SK-N-SH (cell line): Measurements from ENCODE around the gene NPAS3. TPM values are rescaled to one million over a fixed set of nuclear protein-coding genes. Genes with fewer than 3 reads are reported as not detected.

Experiments used
- CTCF ChIA-PET: fragments of 300-600, 350-600 bp; formaldehyde crosslinking; extraction: SDS; loops from one replicate; lab custom pipeline; 2021; lab: Yijun Ruan, JAX
- POLR2A ChIA-PET: fragments of 350-600 bp; sonication (Branson Sonifier 250); formaldehyde crosslinking; extraction: SDS; loops from one replicate; lab custom pipeline; 2020; ENCODE audit warnings: antibody characterized with exemption, inconsistent platforms; lab: Yijun Ruan, JAX
- DNase-seq: peaks from one replicate; pipeline ENCODE4 v3.0.0; 2012
- H2AFZ ChIP-seq: fragments of 200-600 bp; sonication (generic); 2 replicates; pipeline ENCODE4 v1.8.1; 2016; ENCODE audit warnings: antibody characterized with exemption, mild to moderate bottlenecking, low read depth
- H3F3A ChIP-seq: fragments of 200-600 bp; sonication (generic); replicated peaks from 2 replicates; pipeline ENCODE3; 2016; ENCODE audit warnings: antibody characterized with exemption, mild to moderate bottlenecking; ENCODE audit not compliant: insufficient read depth
- H3K27ac ChIP-seq, 2 experiments: fragments of 200-500 bp in 1 of 2; fragments of 200-600 bp in 1 of 2; sonication (Bioruptor generic) in 1 of 2; sonication (generic), shearing (Covaris generic) in 1 of 2; 2 replicates each; pipeline versions ENCODE4 v1.5.1 to v1.6.1; 2014 to 2016; ENCODE audit warnings: low read depth in 2 of 2, inconsistent platforms in 1 of 2, low read length in 1 of 2, mild to moderate bottlenecking in 1 of 2, mixed read lengths in 1 of 2
- H3K27me3 ChIP-seq: fragments of 200-600 bp; sonication (generic), shearing (Covaris generic); 2 replicates; pipeline ENCODE4 v1.6.1; 2016; ENCODE audit warnings: mixed run types; ENCODE audit not compliant: insufficient read depth
- H3K36me3 ChIP-seq, 2 experiments: fragments of 200-500 bp in 1 of 2; fragments of 200-600 bp in 1 of 2; sonication (Bioruptor generic) in 1 of 2; sonication (generic) in 1 of 2; replicated peaks in 1 of 2; 2 replicates each; pipeline versions ENCODE3 to v1.5.1; 2014 to 2016; ENCODE audit warnings: low read length in 1 of 2, mild to moderate bottlenecking in 1 of 2; ENCODE audit not compliant: insufficient read depth in 2 of 2, control insufficient read depth in 1 of 2
- H3K4me1 ChIP-seq, 2 experiments: fragments of 200-500 bp in 1 of 2; fragments of 200-600 bp in 1 of 2; sonication (Bioruptor generic) in 1 of 2; sonication (generic), shearing (Covaris generic) in 1 of 2; 2 replicates each; pipeline versions ENCODE4 v1.5.1 to v1.6.1; 2014 to 2016; ENCODE audit warnings: low read depth in 1 of 2, low read length in 1 of 2, mixed run types in 1 of 2; ENCODE audit not compliant: insufficient read depth in 2 of 2, control insufficient read depth in 1 of 2
- H3K4me2 ChIP-seq: fragments of 200-600 bp; sonication (generic), shearing (Covaris generic); 2 replicates; pipeline ENCODE4 v1.6.1; 2017; ENCODE audit warnings: mixed run types
- H3K4me3 ChIP-seq, 2 experiments: fragments of 200-500 bp in 1 of 2; fragments of 200-600 bp in 1 of 2; sonication (Bioruptor generic) in 1 of 2; sonication (generic), shearing (Covaris generic) in 1 of 2; 2 replicates each; pipeline versions ENCODE4 v1.5.1 to v1.8.1; 2014 to 2016; ENCODE audit warnings: low read depth in 2 of 2, inconsistent platforms in 1 of 2, low read length in 1 of 2, mild to moderate bottlenecking in 1 of 2, mixed read lengths in 1 of 2, moderate library complexity in 1 of 2
- H3K79me2 ChIP-seq: fragments of 200-600 bp; sonication (generic); 2 replicates; pipeline ENCODE4 v1.8.1; 2017; ENCODE audit warnings: mild to moderate bottlenecking; ENCODE audit not compliant: insufficient read depth
- H3K9ac ChIP-seq: fragments of 200-600 bp; sonication (generic); 2 replicates; pipeline ENCODE4 v1.6.1; 2017; ENCODE audit warnings: mixed run types
- H3K9me2 ChIP-seq: fragments of 200-600 bp; sonication (generic); 2 replicates; pipeline ENCODE4 v1.6.1; 2017; ENCODE audit warnings: mixed run types
- H3K9me3 ChIP-seq: fragments of 200-600 bp; sonication (generic); 2 replicates; pipeline ENCODE4 v1.6.1; 2017; ENCODE audit warnings: mixed run types, mild to moderate bottlenecking, moderate library complexity
- H4K20me1 ChIP-seq: fragments of 200-600 bp; sonication (generic); 2 replicates; pipeline ENCODE4 v1.6.1; 2017; ENCODE audit warnings: mild to moderate bottlenecking, mixed run types; ENCODE audit not compliant: insufficient read depth
- CHD2 ChIP-seq: fragments of 150-350 bp; IDR thresholded peaks from 2 replicates; pipeline ENCODE4 v1.6.1; 2018; ENCODE audit warnings: low read length; ENCODE audit not compliant: partially characterized antibody
- ELF1 ChIP-seq: IDR thresholded peaks from 2 replicates; pipeline ENCODE4 v1.4.0; 2012
- EP300 ChIP-seq, 2 experiments: IDR thresholded peaks; 2 replicates each; pipeline versions ENCODE4 v1.4.0 to v1.6.1; 2012; ENCODE audit warnings: borderline replicate concordance in 1 of 2, low read depth in 1 of 2, low read length in 1 of 2
- EZH2phosphoT487 ChIP-seq: fragments of 200-600 bp; sonication (generic); IDR thresholded peaks from 2 replicates; pipeline ENCODE4 v1.6.1; 2017; ENCODE audit warnings: low read depth, mixed run types, mild to moderate bottlenecking, antibody characterized with exemption, moderate library complexity, borderline replicate concordance
- JUND ChIP-seq: IDR thresholded peaks from 2 replicates; pipeline ENCODE4 v1.4.0; 2012
- MEF2A ChIP-seq: IDR thresholded peaks from 2 replicates; pipeline ENCODE4 v1.4.0; 2012; ENCODE audit warnings: low read depth, borderline replicate concordance
- MXI1 ChIP-seq: IDR thresholded peaks from 2 replicates; pipeline ENCODE4 v1.6.1; 2012; ENCODE audit warnings: mild to moderate bottlenecking, low read depth, low read length, improper control_type of control experiment
- NFIC ChIP-seq: IDR thresholded peaks from 2 replicates; pipeline ENCODE4 v1.4.0; 2012; ENCODE audit warnings: borderline replicate concordance
- NRF1 ChIP-seq: IDR thresholded peaks from 2 replicates; pipeline ENCODE4 v1.6.1; 2012; ENCODE audit warnings: low read depth, mild to moderate bottlenecking, low read length
- POLR2AphosphoS5 ChIP-seq: IDR thresholded peaks from 2 replicates; pipeline ENCODE4 v1.6.1; 2012; ENCODE audit warnings: low read depth, low read length
- RAD21 ChIP-seq: IDR thresholded peaks from 2 replicates; pipeline ENCODE4 v1.6.1; 2012; ENCODE audit warnings: mild to moderate bottlenecking, low read length
- RCOR1 ChIP-seq: fragments of 150-350 bp; IDR thresholded peaks from 2 replicates; pipeline ENCODE4 v1.6.1; 2017; ENCODE audit warnings: antibody characterized with exemption, low read length
- TAF1 ChIP-seq: IDR thresholded peaks from 2 replicates; pipeline ENCODE4 v1.6.1; 2012; ENCODE audit warnings: low read depth, mild to moderate bottlenecking, low read length, moderate library complexity, borderline replicate concordance
- YY1 ChIP-seq: IDR thresholded peaks from 2 replicates; pipeline ENCODE4 v1.4.0; 2012; ENCODE audit warnings: low read depth, mild to moderate bottlenecking
- WGBS: methylation state at CpG from one replicate; pipeline ENCODE4 v1.1.6; 2017; ENCODE audit warnings: low lambda C conversion rate; 5-methylcytosine and 5-hydroxymethylcytosine counted together
- polyA plus RNA-seq, 3 experiments: library from polyadenylated mRNA; depleted of rRNA; stranded (reverse); fragments of >200 nt; gene quantifications; 2 replicates each; pipeline ENCODE4 v1.2.3, GENCODE V29; 2012
- TF ChIP-seq, protein P1 (sequence below): IDR thresholded peaks from 2 replicates; pipeline ENCODE4 v1.4.0; 2012; ENCODE audit warnings: low read depth
- TF ChIP-seq, protein P2 (sequence below): fragments of 150-350 bp; IDR thresholded peaks from 2 replicates; pipeline ENCODE4 v1.6.1; 2016; ENCODE audit warnings: mild to moderate bottlenecking, low read depth, low read length
- TF ChIP-seq, protein P3 (sequence below): IDR thresholded peaks from 2 replicates; pipeline ENCODE4 v1.6.1; 2012; ENCODE audit warnings: mild to moderate bottlenecking, low read depth, low read length, moderate library complexity
- TF ChIP-seq, protein P4 (sequence below): IDR thresholded peaks from 2 replicates; pipeline ENCODE4 v1.4.0; 2012; ENCODE audit warnings: low read depth, borderline replicate concordance
- TF ChIP-seq, protein P5 (sequence below): fragments of 150-350 bp; IDR thresholded peaks from 2 replicates; pipeline ENCODE4 v1.6.1; 2017; ENCODE audit warnings: antibody characterized with exemption, low read length, low read depth, borderline replicate concordance

The NPAS3 gene
- polyA plus RNA-seq, 1 of the 3 experiments (the other 2 are of a cell fraction), result 4.3 TPM

DNA sequence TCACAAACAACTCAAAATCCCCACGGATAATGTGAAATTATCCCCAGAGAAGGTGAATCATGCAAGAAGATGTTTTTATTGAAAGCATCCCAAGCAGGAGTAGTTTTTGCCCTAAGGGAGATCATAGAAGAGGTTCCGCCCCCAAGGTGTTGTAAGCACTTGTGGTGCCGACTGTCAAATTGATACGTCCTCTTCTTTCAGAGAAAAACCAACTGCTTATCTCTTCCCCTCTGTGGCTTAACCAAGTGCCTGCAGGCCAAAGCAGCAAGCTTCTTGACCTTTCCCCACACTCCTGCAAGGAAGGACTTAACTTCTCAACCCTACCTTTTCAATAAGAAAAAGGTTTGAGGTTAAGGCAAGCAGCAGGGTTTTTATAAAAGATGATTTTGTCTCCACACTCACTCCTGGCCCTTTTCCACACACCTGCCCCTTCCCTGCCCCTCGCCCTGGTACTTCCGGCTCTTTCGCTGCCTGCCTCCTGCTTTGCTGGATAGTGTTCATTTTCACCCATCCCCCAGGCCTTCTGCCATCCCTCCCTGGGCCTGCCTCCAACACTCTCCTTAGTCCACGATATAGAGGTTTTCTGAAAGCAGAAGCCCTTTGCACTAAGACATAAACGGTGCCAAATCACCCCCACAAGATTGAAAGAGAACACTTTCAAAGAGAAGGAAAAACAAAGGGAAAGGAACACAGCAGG lies 897.7 kb downstream of the NPAS3 start:
- no peaks in the 10 kb centered on the region for H3K79me2 ChIP-seq
- H3K9ac ChIP-seq, result no peak overlapping the region
- H3K36me3 ChIP-seq, result no peaks in the 10 kb centered on the region
- H3F3A ChIP-seq, result no peaks in the 10 kb centered on the region
- ChIA-PET POLR2A (no interaction called here), CTCF (interaction anchor here (16.4 kb wide), 1 partner anchor 260 kb away, joined by 337 read pairs; no protein-coding TSS in a partner anchor)
- H3K27ac ChIP-seq, result no peak overlapping the region
- H3K4me3 ChIP-seq, result no peak overlapping the region
- H4K20me1 ChIP-seq, result no peaks in the 10 kb centered on the region
- H3K27me3 ChIP-seq, result no peaks in the 10 kb centered on the region; the same call in 1 of the 2 replicates
- H3K4me1 ChIP-seq, result no peaks in the 10 kb centered on the region; a peak in 1 of 4 replicates
- H3K9me2 ChIP-seq, result no peaks in the 10 kb centered on the region
- H3K9me3 ChIP-seq, result no peaks in the 10 kb centered on the region
- TF ChIP-seq EP300 (IDR thresholded peaks at IDR 0.05; ENCODE audit: borderline replicate concordance in 1 of 2, low read depth in 1 of 2, low read length in 1 of 2) (no peak), NFIC (no peak), MXI1 (no peak), POLR2AphosphoS5 (no peak), EZH2phosphoT487 (no peak), JUND (no peak), NRF1 (no peak)
- TF ChIP-seq, protein P1, sequence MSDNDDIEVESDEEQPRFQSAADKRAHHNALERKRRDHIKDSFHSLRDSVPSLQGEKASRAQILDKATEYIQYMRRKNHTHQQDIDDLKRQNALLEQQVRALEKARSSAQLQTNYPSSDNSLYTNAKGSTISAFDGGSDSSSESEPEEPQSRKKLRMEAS, result no peak
- no peak for DNase-seq
- H3K4me2 ChIP-seq, result no peak overlapping the region
- WGBS, result 70% methylated on average over 9 of the region's 9 CpGs
- no peak overlapping the region for H2AFZ ChIP-seq

DNA sequence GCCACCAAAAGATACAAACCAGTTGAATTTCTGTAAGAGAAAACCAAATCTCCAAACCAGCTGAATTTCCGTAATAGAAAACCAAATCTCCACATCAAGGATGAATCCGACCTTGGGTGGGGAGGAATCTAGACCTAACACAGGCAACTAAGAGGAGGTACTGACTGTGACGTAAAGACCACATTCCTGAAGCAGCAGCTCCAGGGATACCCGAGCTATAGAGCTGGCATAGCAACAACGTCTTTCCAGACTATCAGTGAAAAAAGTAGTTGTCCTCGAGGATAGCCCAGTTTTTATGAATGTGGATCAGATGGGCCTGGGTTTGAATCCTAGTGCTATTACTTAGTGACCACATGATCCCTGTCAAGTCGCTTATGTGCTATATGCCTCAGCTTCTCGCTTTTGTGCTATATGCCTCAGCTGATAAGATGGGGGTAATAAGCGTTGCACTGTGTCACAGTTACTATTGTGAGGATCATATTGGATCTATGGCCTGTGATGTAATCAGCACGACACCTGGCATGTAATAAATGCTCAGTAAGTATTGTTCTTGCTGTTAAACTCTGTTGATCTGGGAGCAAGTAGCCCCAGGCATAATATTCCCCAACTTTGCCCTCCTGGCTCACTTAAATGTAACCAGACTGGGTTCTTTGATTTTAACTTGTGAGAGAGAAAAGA lies 898.4 kb downstream of the NPAS3 start:
- CTCF ChIA-PET, result interaction anchor here (1.1 to 16.4 kb wide), 4 partner anchors 12 to 392 kb away, joined by 3 to 337 read pairs (median 18); no protein-coding TSS in a partner anchor
- H2AFZ ChIP-seq, result no peak overlapping the region
- no peak overlapping the region for H3K27ac ChIP-seq
- H3K4me3 ChIP-seq, result no peak overlapping the region
- WGBS, result 74% methylated on average over 9 of the region's 10 CpGs
- H3K9me2 ChIP-seq, result no peaks in the 10 kb centered on the region
- H3K79me2 ChIP-seq, result no peaks in the 10 kb centered on the region
- POLR2A ChIA-PET, result interaction anchor here (1.1 kb wide), 1 partner anchor 261 kb away, joined by 3 read pairs; no protein-coding TSS in a partner anchor
- no peaks in the 10 kb centered on the region for H3K9me3 ChIP-seq
- no peaks in the 10 kb centered on the region for H4K20me1 ChIP-seq
- DNase-seq, result no peak
- no peaks in the 10 kb centered on the region; the same call in 1 of the 2 replicates for H3K27me3 ChIP-seq
- no peak overlapping the region for H3K9ac ChIP-seq
- no peaks in the 10 kb centered on the region for H3K36me3 ChIP-seq
- no peaks in the 10 kb centered on the region; a peak in 1 of 4 replicates for H3K4me1 ChIP-seq
- H3F3A ChIP-seq, result no peaks in the 10 kb centered on the region
- H3K4me2 ChIP-seq, result no peak overlapping the region
- TF ChIP-seq TAF1 (no peak), YY1 (no peak), CHD2 (no peak), MEF2A (no peak), RCOR1 (no peak), EZH2phosphoT487 (no peak), ELF1 (no peak), RAD21 (no peak)
- TF ChIP-seq, protein P2, sequence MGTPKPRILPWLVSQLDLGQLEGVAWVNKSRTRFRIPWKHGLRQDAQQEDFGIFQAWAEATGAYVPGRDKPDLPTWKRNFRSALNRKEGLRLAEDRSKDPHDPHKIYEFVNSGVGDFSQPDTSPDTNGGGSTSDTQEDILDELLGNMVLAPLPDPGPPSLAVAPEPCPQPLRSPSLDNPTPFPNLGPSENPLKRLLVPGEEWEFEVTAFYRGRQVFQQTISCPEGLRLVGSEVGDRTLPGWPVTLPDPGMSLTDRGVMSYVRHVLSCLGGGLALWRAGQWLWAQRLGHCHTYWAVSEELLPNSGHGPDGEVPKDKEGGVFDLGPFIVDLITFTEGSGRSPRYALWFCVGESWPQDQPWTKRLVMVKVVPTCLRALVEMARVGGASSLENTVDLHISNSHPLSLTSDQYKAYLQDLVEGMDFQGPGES, result no peak
- TF ChIP-seq, protein P3, sequence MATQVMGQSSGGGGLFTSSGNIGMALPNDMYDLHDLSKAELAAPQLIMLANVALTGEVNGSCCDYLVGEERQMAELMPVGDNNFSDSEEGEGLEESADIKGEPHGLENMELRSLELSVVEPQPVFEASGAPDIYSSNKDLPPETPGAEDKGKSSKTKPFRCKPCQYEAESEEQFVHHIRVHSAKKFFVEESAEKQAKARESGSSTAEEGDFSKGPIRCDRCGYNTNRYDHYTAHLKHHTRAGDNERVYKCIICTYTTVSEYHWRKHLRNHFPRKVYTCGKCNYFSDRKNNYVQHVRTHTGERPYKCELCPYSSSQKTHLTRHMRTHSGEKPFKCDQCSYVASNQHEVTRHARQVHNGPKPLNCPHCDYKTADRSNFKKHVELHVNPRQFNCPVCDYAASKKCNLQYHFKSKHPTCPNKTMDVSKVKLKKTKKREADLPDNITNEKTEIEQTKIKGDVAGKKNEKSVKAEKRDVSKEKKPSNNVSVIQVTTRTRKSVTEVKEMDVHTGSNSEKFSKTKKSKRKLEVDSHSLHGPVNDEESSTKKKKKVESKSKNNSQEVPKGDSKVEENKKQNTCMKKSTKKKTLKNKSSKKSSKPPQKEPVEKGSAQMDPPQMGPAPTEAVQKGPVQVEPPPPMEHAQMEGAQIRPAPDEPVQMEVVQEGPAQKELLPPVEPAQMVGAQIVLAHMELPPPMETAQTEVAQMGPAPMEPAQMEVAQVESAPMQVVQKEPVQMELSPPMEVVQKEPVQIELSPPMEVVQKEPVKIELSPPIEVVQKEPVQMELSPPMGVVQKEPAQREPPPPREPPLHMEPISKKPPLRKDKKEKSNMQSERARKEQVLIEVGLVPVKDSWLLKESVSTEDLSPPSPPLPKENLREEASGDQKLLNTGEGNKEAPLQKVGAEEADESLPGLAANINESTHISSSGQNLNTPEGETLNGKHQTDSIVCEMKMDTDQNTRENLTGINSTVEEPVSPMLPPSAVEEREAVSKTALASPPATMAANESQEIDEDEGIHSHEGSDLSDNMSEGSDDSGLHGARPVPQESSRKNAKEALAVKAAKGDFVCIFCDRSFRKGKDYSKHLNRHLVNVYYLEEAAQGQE, result no peak
- TF ChIP-seq, protein P1, result no peak
- TF ChIP-seq, protein P4, sequence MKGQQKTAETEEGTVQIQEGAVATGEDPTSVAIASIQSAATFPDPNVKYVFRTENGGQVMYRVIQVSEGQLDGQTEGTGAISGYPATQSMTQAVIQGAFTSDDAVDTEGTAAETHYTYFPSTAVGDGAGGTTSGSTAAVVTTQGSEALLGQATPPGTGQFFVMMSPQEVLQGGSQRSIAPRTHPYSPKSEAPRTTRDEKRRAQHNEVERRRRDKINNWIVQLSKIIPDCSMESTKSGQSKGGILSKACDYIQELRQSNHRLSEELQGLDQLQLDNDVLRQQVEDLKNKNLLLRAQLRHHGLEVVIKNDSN, result no peak
- TF ChIP-seq, protein P5, sequence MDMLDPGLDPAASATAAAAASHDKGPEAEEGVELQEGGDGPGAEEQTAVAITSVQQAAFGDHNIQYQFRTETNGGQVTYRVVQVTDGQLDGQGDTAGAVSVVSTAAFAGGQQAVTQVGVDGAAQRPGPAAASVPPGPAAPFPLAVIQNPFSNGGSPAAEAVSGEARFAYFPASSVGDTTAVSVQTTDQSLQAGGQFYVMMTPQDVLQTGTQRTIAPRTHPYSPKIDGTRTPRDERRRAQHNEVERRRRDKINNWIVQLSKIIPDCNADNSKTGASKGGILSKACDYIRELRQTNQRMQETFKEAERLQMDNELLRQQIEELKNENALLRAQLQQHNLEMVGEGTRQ, result no peak
